ENCODE data around the gene CNPY4. TPM values are rescaled to one million over a fixed set of nuclear protein-coding genes. Genes with fewer than 3 reads are reported as not detected.

CNPY4 gene
- total RNA-seq, 1 experiment from 2014 or later: 10.4 TPM

- Mint-ChIP-seq H3K36me3 (ENCODE audit: insufficient read depth in 1 of 3, low read depth in 3 of 3) (peaks cover 26 to 66% (median 63%) of the 10 kb centered on the region in 3 experiments), H3K27ac (no peak overlapping the region), H3K4me1 (peaks cover 23 to 34% of the 10 kb centered on the region in 2 experiments), H3K4me3 (no peak overlapping the region; a peak in 1 of 5 replicates), H3K27me3 (ENCODE audit: low read depth) (no peaks in the 10 kb centered on the region; the same call in 1 of the 2 replicates), H3K9me3 (no peaks in the 10 kb centered on the region)
- no peak overlapping the region for H3T11ph ChIP-seq (ENCODE audit: low read length)
- H3K18ac ChIP-seq (ENCODE audit: insufficient read length, low read depth, low read length): no peak overlapping the region
- no peak overlapping the region for H2BK5ac ChIP-seq (ENCODE audit: insufficient read length, low read length)
- H3K4me2 ChIP-seq (ENCODE audit: insufficient read depth, insufficient read length, low read length): no peak overlapping the region
- no peak for DNase-seq
- no peaks in the 10 kb centered on the region for H4K20me1 ChIP-seq (ENCODE audit: control insufficient read depth, insufficient read depth, insufficient read length)
- H3K56ac ChIP-seq (ENCODE audit: insufficient read length, low read depth, low read length): no peak overlapping the region
- H3K9ac ChIP-seq (ENCODE audit: extremely low read depth, insufficient read length, low read length): no peak overlapping the region
- WGBS (ENCODE audit: extremely low coverage, insufficient read length, low lambda C conversion rate): no CpG with 5 or more reads among the region's 30 CpGs
- H2BK15ac ChIP-seq (ENCODE audit: low read depth, low read length): no peak overlapping the region
- H3K9me3 ChIP-seq (ENCODE audit: control insufficient read depth, low read depth, low read length): no peaks in the 10 kb centered on the region
- peaks cover 10% of the 10 kb centered on the region for H3K23me2 ChIP-seq (ENCODE audit: insufficient read length, low read depth, low read length, poor library complexity, severe bottlenecking)
- no peak for TF ChIP-seq CTCF (conservative IDR thresholded peaks at IDR 0.05)
- H3K27ac ChIP-seq (ENCODE audit: insufficient read length, low read depth, low read length): no peak overlapping the region
- H2BK120ac ChIP-seq (ENCODE audit: low read depth, low read length, poor library complexity, severe bottlenecking): no peak overlapping the region
- no peaks in the 10 kb centered on the region; the same call in 1 of the 2 replicates for H3K4me1 ChIP-seq (ENCODE audit: insufficient read depth, low read length)
- H3K79me1 ChIP-seq (ENCODE audit: insufficient read depth, low read depth, low read length, poor library complexity, severe bottlenecking): peaks cover 2% of the 10 kb centered on the region
- no peak overlapping the region for H2AFZ ChIP-seq (ENCODE audit: low read length)
- no peak overlapping the region for H4K5ac ChIP-seq (ENCODE audit: insufficient read length, low read depth, low read length)
- no peak overlapping the region for H3K23ac ChIP-seq (ENCODE audit: insufficient read length, low read depth, low read length)
- H3K79me2 ChIP-seq (ENCODE audit: insufficient read depth, low read length): no peaks in the 10 kb centered on the region
- H3K27me3 ChIP-seq (ENCODE audit: insufficient read depth, low read length): no peaks in the 10 kb centered on the region
- H4K8ac ChIP-seq (replicated peaks; ENCODE audit: insufficient read length, low read depth, low read length): no peak overlapping the region
- no peak overlapping the region for H3K4ac ChIP-seq (ENCODE audit: low read depth, low read length)
- H2AK5ac ChIP-seq (ENCODE audit: insufficient read length, low read length): no peak overlapping the region
- H2BK12ac ChIP-seq (ENCODE audit: insufficient read length, low read depth, low read length): no peak overlapping the region
- no peak overlapping the region for H4K91ac ChIP-seq (ENCODE audit: insufficient read length, low read depth, low read length)
- H2BK20ac ChIP-seq (ENCODE audit: low read depth, low read length, poor library complexity, severe bottlenecking): no peak overlapping the region
- H3K14ac ChIP-seq (ENCODE audit: insufficient read depth, low read length): no peak overlapping the region; the same call in 1 of the 2 replicates
Measured at GRCh38 chr7:100154651-100155491, 35.4 kb downstream of the CNPY4 start.

Data from H9 (cell line).